NB4 (cell line): ENCODE measurements around the gene TNFAIP8.

Experiments used
- CTCF ChIP-seq: IDR thresholded peaks from one replicate; pipeline ENCODE4 v1.5.1; 2012; ENCODE audit warnings: low read depth, low read length
- POLR2A ChIP-seq: IDR thresholded peaks from 2 replicates; pipeline ENCODE4 v1.6.1; 2011; ENCODE audit warnings: mild to moderate bottlenecking; ENCODE audit not compliant: insufficient read length; ENCODE audit errors: extremely low read depth

GRCh38 chr5:119319401-119319800, 36.4 kb upstream of the TNFAIP8 start:
- no peak for TF ChIP-seq CTCF
- TF ChIP-seq POLR2A: no peak
